CD14-positive monocyte (primary cell): ENCODE results near the gene F8. TPM values are rescaled to one million over a fixed set of nuclear protein-coding genes. Genes with fewer than 3 reads are reported as not detected.

Experiments
- DNase-seq, 3 donors: peaks; one replicate each; pipeline ENCODE4 v3.0.0-alpha.2; 2011 to 2022
- H2AFZ ChIP-seq: 2 replicates; pipeline ENCODE4 v1.6.0; 2012; ENCODE audit warnings: mild to moderate bottlenecking, low read depth, low read length, inconsistent platforms; ENCODE audit not compliant: insufficient read depth, poor library complexity, severe bottlenecking
- H3K27ac ChIP-seq, 2 donors: 1 replicate in 1 of 2; 2 replicates in 1 of 2; pipeline ENCODE4 v1.5.1; 2012 to 2013; ENCODE audit warnings: low read length in 2 of 2, control low read depth in 1 of 2, inconsistent platforms in 1 of 2, low read depth in 1 of 2, mild to moderate bottlenecking in 1 of 2
- H3K27me3 ChIP-seq, 2 donors: one replicate each; pipeline versions ENCODE4 v1.6.0 to v1.6.1; 2011 to 2013; ENCODE audit warnings: low read length in 2 of 2; ENCODE audit not compliant: control insufficient read depth in 2 of 2, insufficient read depth in 2 of 2
- H3K36me3 ChIP-seq, 2 donors: replicated peaks in 1 of 2; 1 replicate in 1 of 2; 2 replicates in 1 of 2; pipeline versions ENCODE4 v1.5.1 to v1.6.1; 2012 to 2013; ENCODE audit warnings: low read length in 2 of 2, control low read depth in 1 of 2, inconsistent platforms in 1 of 2, mild to moderate bottlenecking in 1 of 2; ENCODE audit not compliant: insufficient read depth in 2 of 2, control insufficient read depth in 1 of 2
- H3K4me1 ChIP-seq, 2 donors: 1 replicate in 1 of 2; 2 replicates in 1 of 2; pipeline versions ENCODE4 v1.5.1 to v1.6.1; 2012 to 2013; ENCODE audit warnings: low read length in 2 of 2, control low read depth in 1 of 2, inconsistent platforms in 1 of 2, mild to moderate bottlenecking in 1 of 2, moderate library complexity in 1 of 2; ENCODE audit not compliant: insufficient read depth in 2 of 2, control insufficient read depth in 1 of 2
- H3K4me2 ChIP-seq: replicated peaks from 2 replicates; pipeline ENCODE3; 2012; ENCODE audit warnings: low read length, moderate library complexity, mild to moderate bottlenecking; ENCODE audit not compliant: poor library complexity, severe bottlenecking; ENCODE audit errors: extremely low read depth
- H3K4me3 ChIP-seq, 3 experiments: fragments of 200-600 bp in 1 of 3; sonication (generic) in 1 of 3; replicated peaks in 1 of 3; 1 replicate in 2 of 3; 2 replicates in 1 of 3; pipeline ENCODE4 v1.5.1; 2011 to 2013; ENCODE audit warnings: low read length in 3 of 3, mild to moderate bottlenecking in 3 of 3, control low read depth in 2 of 3, low read depth in 2 of 3, inconsistent platforms in 1 of 3, moderate library complexity in 1 of 3
- H3K79me2 ChIP-seq: 2 replicates; pipeline ENCODE4 v1.6.0; 2012; ENCODE audit warnings: mild to moderate bottlenecking, control low read depth, inconsistent platforms, low read length, moderate library complexity; ENCODE audit not compliant: insufficient read depth
- H3K9ac ChIP-seq: 2 replicates; pipeline ENCODE4 v1.6.0; 2017; ENCODE audit warnings: low read length, mild to moderate bottlenecking; ENCODE audit not compliant: insufficient read depth, poor library complexity, severe bottlenecking
- H3K9me3 ChIP-seq, 2 donors: replicated peaks in 1 of 2; 1 replicate in 1 of 2; 2 replicates in 1 of 2; pipeline versions ENCODE4 v1.5.1 to v1.6.1; 2012 to 2013; ENCODE audit warnings: low read length in 2 of 2, control low read depth in 1 of 2; ENCODE audit not compliant: control insufficient read depth in 1 of 2, insufficient read depth in 1 of 2
- H4K20me1 ChIP-seq: 2 replicates; pipeline ENCODE4 v1.6.0; 2012; ENCODE audit warnings: mild to moderate bottlenecking, low read length, control low read depth, moderate library complexity; ENCODE audit not compliant: insufficient read depth
- H3K27ac Mint-ChIP-seq, 7 donors: one replicate each; pipeline ENCODE4 v1.8.0; 2020; ENCODE audit warnings: mild to moderate bottlenecking in 7 of 7, mixed read lengths in 7 of 7, moderate library complexity in 6 of 7, inconsistent platforms in 2 of 7
- H3K27me3 Mint-ChIP-seq, 3 donors: one replicate each; pipeline ENCODE4 v1.8.0; 2021 to 2022; ENCODE audit warnings: low read depth in 3 of 3, mild to moderate bottlenecking in 3 of 3, mixed read lengths in 3 of 3, moderate library complexity in 3 of 3, inconsistent platforms in 1 of 3
- H3K36me3 Mint-ChIP-seq, 2 donors: one replicate each; pipeline ENCODE4 v1.8.0; 2020; ENCODE audit warnings: mixed read lengths in 2 of 2, inconsistent platforms in 1 of 2, mild to moderate bottlenecking in 1 of 2
- H3K4me1 Mint-ChIP-seq: one replicate; pipeline ENCODE4 v1.8.0; 2020; ENCODE audit warnings: mild to moderate bottlenecking, mixed read lengths
- H3K4me3 Mint-ChIP-seq, 2 donors: one replicate each; pipeline ENCODE4 v1.8.0; 2020; ENCODE audit warnings: mild to moderate bottlenecking in 2 of 2, mixed read lengths in 2 of 2, moderate library complexity in 1 of 2
- H3K9me3 Mint-ChIP-seq, 7 donors: one replicate each; pipeline ENCODE4 v1.8.0; 2020 to 2022; ENCODE audit warnings: mixed read lengths in 7 of 7, mild to moderate bottlenecking in 6 of 7, moderate library complexity in 6 of 7, inconsistent platforms in 2 of 7
- WGBS: methylation state at CpG from one replicate; pipeline ENCODE4 v1.1.5; 2013; ENCODE audit warnings: missing lambda C conversion rate; ENCODE audit not compliant: insufficient coverage; 5-methylcytosine and 5-hydroxymethylcytosine counted together
- intact Hi-C, 2 donors: fragments of 100-400 bp; cut with micrococcal nuclease; formaldehyde crosslinking; loops; one replicate each; pipeline versions ENCODE4 v1.15.0 to v1.15.1; 2023
- polyA plus RNA-seq, 3 donors: library from polyadenylated mRNA; depleted of rRNA in 1 of 3; unstranded in 2 of 3; stranded (reverse) in 1 of 3; fragments of 300-500 nt in 2 of 3; fragments of >200 nt in 1 of 3; fragmentation: Illumina TruSeq in 2 of 3; gene quantifications; 1 replicate in 2 of 3; 2 replicates in 1 of 3; pipeline ENCODE4 v1.2.3, GENCODE V29; 2012 to 2021
- TF ChIP-seq, protein P1 (sequence below): fragments of 200-600 bp; IDR thresholded peaks from one replicate; pipeline ENCODE4 v1.8.0; 2022; ENCODE audit warnings: antibody characterized with exemption, mild to moderate bottlenecking

Gene F8
- polyA plus RNA-seq, 3 donors, result 1.5 to 4.5 (median 4.3) TPM

DNA sequence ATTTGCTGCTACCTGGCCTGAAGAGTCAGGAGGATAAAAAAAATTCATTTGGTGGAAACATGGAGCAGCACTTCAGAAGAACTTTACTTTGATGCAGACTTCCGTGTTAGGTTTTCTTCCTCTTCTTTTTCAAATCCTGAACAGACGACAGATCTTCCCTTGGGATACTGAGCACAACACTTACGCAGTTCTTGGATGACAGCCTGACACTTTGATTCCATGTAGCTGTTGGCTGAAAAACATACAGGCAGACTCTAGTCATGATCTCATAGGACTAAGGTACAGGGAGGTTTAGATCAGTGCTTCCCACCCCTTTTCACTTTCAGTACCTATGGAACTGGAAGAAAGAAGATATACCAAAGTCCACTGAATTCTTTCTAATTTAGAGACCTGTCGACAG is 39.2 kb upstream of the F8 start:
- no peaks in the 10 kb centered on the region for H4K20me1 ChIP-seq
- no peak overlapping the region for H3K9ac ChIP-seq
- peaks cover 0 to 3% (median 0%) of the 10 kb centered on the region in 3 donors for H3K27me3 Mint-ChIP-seq
- H3K79me2 ChIP-seq, result no peaks in the 10 kb centered on the region
- 100% methylated on average over 1 of the region's 4 CpGs for WGBS
- H3K4me2 ChIP-seq, result no peak overlapping the region
- peaks cover 6 to 14% of the 10 kb centered on the region in 2 donors for H3K36me3 Mint-ChIP-seq
- no peak overlapping the region for H3K4me3 ChIP-seq
- H3K36me3 ChIP-seq, result peaks cover 7 to 34% of the 10 kb centered on the region in 2 donors
- TF ChIP-seq, protein P1, sequence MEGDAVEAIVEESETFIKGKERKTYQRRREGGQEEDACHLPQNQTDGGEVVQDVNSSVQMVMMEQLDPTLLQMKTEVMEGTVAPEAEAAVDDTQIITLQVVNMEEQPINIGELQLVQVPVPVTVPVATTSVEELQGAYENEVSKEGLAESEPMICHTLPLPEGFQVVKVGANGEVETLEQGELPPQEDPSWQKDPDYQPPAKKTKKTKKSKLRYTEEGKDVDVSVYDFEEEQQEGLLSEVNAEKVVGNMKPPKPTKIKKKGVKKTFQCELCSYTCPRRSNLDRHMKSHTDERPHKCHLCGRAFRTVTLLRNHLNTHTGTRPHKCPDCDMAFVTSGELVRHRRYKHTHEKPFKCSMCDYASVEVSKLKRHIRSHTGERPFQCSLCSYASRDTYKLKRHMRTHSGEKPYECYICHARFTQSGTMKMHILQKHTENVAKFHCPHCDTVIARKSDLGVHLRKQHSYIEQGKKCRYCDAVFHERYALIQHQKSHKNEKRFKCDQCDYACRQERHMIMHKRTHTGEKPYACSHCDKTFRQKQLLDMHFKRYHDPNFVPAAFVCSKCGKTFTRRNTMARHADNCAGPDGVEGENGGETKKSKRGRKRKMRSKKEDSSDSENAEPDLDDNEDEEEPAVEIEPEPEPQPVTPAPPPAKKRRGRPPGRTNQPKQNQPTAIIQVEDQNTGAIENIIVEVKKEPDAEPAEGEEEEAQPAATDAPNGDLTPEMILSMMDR, result no peak
- peaks cover 6% of the 10 kb centered on the region in 2 donors for H3K4me1 ChIP-seq
- intact Hi-C loops, result no loop called here
- no peaks in the 10 kb centered on the region for H3K9me3 ChIP-seq
- H2AFZ ChIP-seq, result no peak overlapping the region
- no peak overlapping the region for H3K27ac Mint-ChIP-seq
- no peak overlapping the region for H3K4me3 Mint-ChIP-seq
- peaks cover 10% of the 10 kb centered on the region for H3K4me1 Mint-ChIP-seq
- H3K27me3 ChIP-seq, result no peaks in the 10 kb centered on the region
- no peaks in the 10 kb centered on the region for H3K9me3 Mint-ChIP-seq
- no peak for DNase-seq
- no peak overlapping the region for H3K27ac ChIP-seq

DNA sequence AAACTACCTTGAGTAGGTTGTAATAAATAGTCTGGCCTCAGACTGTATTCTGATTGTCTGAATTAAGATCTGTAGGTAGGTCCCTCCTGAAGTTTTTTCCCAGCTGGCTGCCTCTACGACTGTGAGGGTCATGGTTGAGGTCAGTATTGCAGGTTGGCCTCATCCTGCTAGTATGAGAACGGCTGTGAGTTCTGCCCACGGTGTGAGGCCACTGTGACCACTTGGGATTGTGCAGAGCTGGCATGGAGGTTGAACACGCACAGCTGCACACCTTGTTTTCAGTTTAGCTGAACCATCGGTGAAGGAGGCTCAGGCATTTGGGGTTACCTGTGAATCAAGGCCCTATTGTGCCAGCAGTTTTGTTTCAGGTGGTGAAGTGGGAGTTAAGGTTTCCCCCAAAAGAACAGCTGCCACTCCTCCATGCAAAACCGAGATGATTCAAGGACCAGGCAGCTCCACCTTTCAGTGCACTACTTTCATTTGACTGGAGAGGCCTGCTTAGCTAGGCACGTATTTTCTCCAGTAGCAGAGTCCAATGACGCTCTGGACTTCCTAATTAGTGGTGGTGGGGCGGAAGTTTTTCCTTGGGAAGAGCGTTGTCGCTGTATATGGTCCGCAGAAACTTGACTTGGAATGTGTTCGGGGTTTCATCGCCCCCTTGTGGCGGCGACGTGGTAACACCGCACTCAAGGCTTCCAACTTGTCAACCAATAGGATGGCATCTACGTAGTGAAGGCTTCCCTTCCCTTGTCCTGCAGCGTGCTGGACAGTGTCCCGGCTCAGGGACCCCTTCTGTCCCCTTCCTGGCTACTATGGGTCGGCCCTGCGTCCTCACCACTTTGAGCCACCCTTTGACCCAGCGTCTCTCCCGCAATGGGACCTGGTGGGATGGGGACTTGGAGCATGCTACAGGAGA is 34.6 kb upstream of the F8 start:
- H3K4me1 Mint-ChIP-seq, result peaks cover 10% of the 10 kb centered on the region
- Histone ChIP-seq H3K27me3 (no peaks in the 10 kb centered on the region), H2AFZ (peak overlapping the region; percentile 43), H3K4me3 (peak overlapping the region in 1 of 3 experiments; percentile 49), H3K27ac (no peak overlapping the region), H3K36me3 (peaks cover 23 to 48% of the 10 kb centered on the region in 2 donors), H3K9me3 (no peaks in the 10 kb centered on the region), H3K4me1 (peaks cover 6% of the 10 kb centered on the region in 2 donors), H3K4me2 (peak overlapping the region; percentile 49), H4K20me1 (no peaks in the 10 kb centered on the region), H3K9ac (no peak overlapping the region), H3K79me2 (no peaks in the 10 kb centered on the region)
- no peaks in the 10 kb centered on the region for H3K9me3 Mint-ChIP-seq
- H3K27ac Mint-ChIP-seq, result no peak overlapping the region
- intact Hi-C loops, result loop anchor here (2.0 to 10.0 kb wide), 2 partner anchors 72 to 76 kb away; no protein-coding TSS in a partner anchor
- TF ChIP-seq, protein P1, result peak; percentile 70
- 0% methylated on average over 9 of the region's 25 CpGs for WGBS
- H3K4me3 Mint-ChIP-seq, result peak overlapping the region; percentile 39 to 57
- DNase-seq, result peak; percentile 47 to 62 (median 52)
- peaks cover 27 to 40% of the 10 kb centered on the region in 2 donors for H3K36me3 Mint-ChIP-seq
- H3K27me3 Mint-ChIP-seq, result no peaks in the 10 kb centered on the region
